Hepatocyte (in vitro differentiated cells): ENCODE data around the gene TBXAS1. TPM values are rescaled to one million over a fixed set of nuclear protein-coding genes. Genes with fewer than 3 reads are reported as not detected.

ENCODE experiments used
- DNase-seq: peaks from one replicate; pipeline ENCODE4 v3.0.0-alpha.2; 2016; ENCODE audit warnings: low spot score
- H2AFZ ChIP-seq: fragments of 200-600 bp; sonication (generic); 2 replicates; pipeline ENCODE4 v1.6.0; 2016; ENCODE audit warnings: antibody characterized with exemption, mild to moderate bottlenecking
- H3K27ac ChIP-seq: fragments of 200-600 bp; sonication (generic); 2 replicates; pipeline ENCODE4 v1.5.1; 2016; ENCODE audit warnings: mild to moderate bottlenecking
- H3K27me3 ChIP-seq: fragments of 200-600 bp; sonication (generic); 2 replicates; pipeline ENCODE4 v1.6.1; 2016
- H3K36me3 ChIP-seq: fragments of 200-600 bp; sonication (generic); replicated peaks from 2 replicates; pipeline ENCODE4 v1.5.1; 2016; ENCODE audit warnings: low read depth; ENCODE audit not compliant: insufficient read depth
- H3K4me1 ChIP-seq: fragments of 200-600 bp; sonication (generic); 2 replicates; pipeline ENCODE4 v1.5.1; 2016; ENCODE audit warnings: mild to moderate bottlenecking, moderate library complexity; ENCODE audit not compliant: insufficient read depth
- H3K4me2 ChIP-seq: fragments of 200-600 bp; sonication (generic); 2 replicates; pipeline ENCODE4 v1.6.0; 2016
- H3K4me3 ChIP-seq: fragments of 200-600 bp; sonication (generic); 2 replicates; pipeline ENCODE4 v1.5.1; 2016; ENCODE audit warnings: mild to moderate bottlenecking
- H3K79me2 ChIP-seq: fragments of 200-600 bp; sonication (generic); 2 replicates; pipeline ENCODE4 v1.6.0; 2017; ENCODE audit warnings: mild to moderate bottlenecking
- H3K9me2 ChIP-seq: fragments of 200-600 bp; sonication (generic); replicated peaks from 2 replicates; pipeline ENCODE4 v1.6.0; 2017; ENCODE audit warnings: mild to moderate bottlenecking; ENCODE audit not compliant: insufficient read depth
- H3K9me3 ChIP-seq: fragments of 200-600 bp; sonication (generic); 2 replicates; pipeline ENCODE4 v1.5.1; 2016; ENCODE audit warnings: low read depth, mild to moderate bottlenecking
- H4K20me1 ChIP-seq: fragments of 200-600 bp; sonication (generic); 2 replicates; pipeline ENCODE4 v1.6.0; 2016; ENCODE audit warnings: mild to moderate bottlenecking; ENCODE audit not compliant: insufficient read depth, poor library complexity, severe bottlenecking
- CTCF ChIP-seq: fragments of 200-600 bp; sonication (generic); IDR thresholded peaks from 2 replicates; pipeline ENCODE4 v1.5.1; 2016; ENCODE audit warnings: antibody characterized with exemption, mild to moderate bottlenecking; ENCODE audit not compliant: poor library complexity
- EZH2 ChIP-seq: fragments of 200-600 bp; sonication (generic); IDR thresholded peaks from 2 replicates; pipeline ENCODE4 v1.6.1; 2016; ENCODE audit warnings: antibody characterized with exemption, mild to moderate bottlenecking, borderline replicate concordance
- EZH2phosphoT487 ChIP-seq: fragments of 200-600 bp; sonication (generic); IDR thresholded peaks from one replicate; pipeline ENCODE4 v1.6.1; 2018; ENCODE audit warnings: antibody characterized with exemption, mild to moderate bottlenecking, low read depth, moderate library complexity; ENCODE audit not compliant: unreplicated experiment, severe bottlenecking
- WGBS: methylation state at CpG from one replicate; pipeline ENCODE4 v1.1.6; 2016; ENCODE audit warnings: low lambda C conversion rate; ENCODE audit errors: missing lambda C conversion rate; 5-methylcytosine and 5-hydroxymethylcytosine counted together
- polyA plus RNA-seq: library from polyadenylated mRNA; unstranded; fragments of >200 nt; fragmentation: Nextera tagmentation; extraction: Ambion mirVana; gene quantifications from 2 replicates; pipeline ENCODE4 v1.2.1, GENCODE V29; 2016
- total RNA-seq: library from RNA; depleted of rRNA; stranded (reverse); fragments of >200 nt; gene quantifications from 2 replicates; pipeline ENCODE4 v1.2.3, GENCODE V29; 2014

The TBXAS1 gene
- total and polyA plus RNA-seq, 2 experiments from 2014 or later: 3.9 to 11.5 TPM

DNA sequence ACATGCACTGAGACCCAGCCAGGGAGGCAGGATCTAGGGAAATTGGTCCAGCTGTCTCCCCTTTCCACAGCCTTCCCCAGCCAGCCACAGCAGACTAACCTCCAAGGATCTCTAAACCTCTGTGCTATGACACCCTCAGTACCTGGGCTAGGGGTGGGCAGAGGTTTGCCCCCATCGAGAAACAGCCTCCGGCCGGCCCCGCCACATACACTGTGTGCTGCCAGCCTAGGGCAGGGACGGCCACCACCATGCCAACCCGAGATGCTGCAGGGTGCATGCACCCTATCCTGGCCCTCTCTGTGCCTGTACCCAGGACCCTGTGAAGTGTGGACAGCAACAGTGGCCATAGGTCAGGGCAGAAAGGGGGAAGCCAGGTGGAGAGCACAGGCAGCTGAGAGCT lies 175.6 kb downstream of the TBXAS1 start:
- H3K9me3 ChIP-seq: no peaks in the 10 kb centered on the region
- no peak overlapping the region for H3K4me2 ChIP-seq
- no peak overlapping the region for H3K4me3 ChIP-seq
- no peak for TF ChIP-seq EZH2
- no peak for TF ChIP-seq EZH2phosphoT487
- no peak for TF ChIP-seq CTCF
- 96% methylated on average over 6 of the region's 6 CpGs for WGBS
- no peaks in the 10 kb centered on the region for H3K36me3 ChIP-seq
- H4K20me1 ChIP-seq: no peaks in the 10 kb centered on the region
- H3K4me1 ChIP-seq: no peaks in the 10 kb centered on the region
- no peaks in the 10 kb centered on the region for H3K27me3 ChIP-seq
- H3K79me2 ChIP-seq: no peaks in the 10 kb centered on the region
- H3K9me2 ChIP-seq: no peaks in the 10 kb centered on the region
- no peak overlapping the region for H2AFZ ChIP-seq
- H3K27ac ChIP-seq: no peak overlapping the region
- no peak for DNase-seq

DNA sequence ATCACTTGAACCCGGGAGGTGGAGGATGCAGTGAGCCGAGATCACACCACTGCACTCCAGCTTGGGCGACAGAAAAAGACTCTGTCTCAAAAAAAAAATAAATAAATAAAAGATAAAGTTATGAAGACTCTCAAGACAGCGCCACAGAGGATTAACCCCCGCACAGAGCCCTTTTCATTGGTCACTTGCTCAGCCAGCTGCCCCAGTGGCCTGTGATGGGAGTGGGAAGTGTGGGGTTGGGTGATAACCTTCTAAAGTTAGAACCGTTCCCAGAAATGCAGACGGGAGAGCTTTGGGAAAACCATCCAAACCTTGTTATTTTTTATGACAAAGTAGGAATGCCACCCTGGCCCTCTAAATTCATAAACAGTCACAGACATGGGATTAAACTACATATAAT lies 176.3 kb downstream of the TBXAS1 start:
- Histone ChIP-seq H2AFZ (no peak overlapping the region), H3K4me1 (no peaks in the 10 kb centered on the region), H3K36me3 (no peaks in the 10 kb centered on the region), H4K20me1 (no peaks in the 10 kb centered on the region), H3K79me2 (no peaks in the 10 kb centered on the region), H3K27ac (no peak overlapping the region), H3K9me2 (no peaks in the 10 kb centered on the region), H3K27me3 (no peaks in the 10 kb centered on the region), H3K4me2 (no peak overlapping the region), H3K9me3 (no peaks in the 10 kb centered on the region), H3K4me3 (no peak overlapping the region)
- no peak for TF ChIP-seq EZH2phosphoT487
- TF ChIP-seq CTCF: no peak
- WGBS: 84% methylated on average over 7 of the region's 7 CpGs
- DNase-seq: no peak

DNA sequence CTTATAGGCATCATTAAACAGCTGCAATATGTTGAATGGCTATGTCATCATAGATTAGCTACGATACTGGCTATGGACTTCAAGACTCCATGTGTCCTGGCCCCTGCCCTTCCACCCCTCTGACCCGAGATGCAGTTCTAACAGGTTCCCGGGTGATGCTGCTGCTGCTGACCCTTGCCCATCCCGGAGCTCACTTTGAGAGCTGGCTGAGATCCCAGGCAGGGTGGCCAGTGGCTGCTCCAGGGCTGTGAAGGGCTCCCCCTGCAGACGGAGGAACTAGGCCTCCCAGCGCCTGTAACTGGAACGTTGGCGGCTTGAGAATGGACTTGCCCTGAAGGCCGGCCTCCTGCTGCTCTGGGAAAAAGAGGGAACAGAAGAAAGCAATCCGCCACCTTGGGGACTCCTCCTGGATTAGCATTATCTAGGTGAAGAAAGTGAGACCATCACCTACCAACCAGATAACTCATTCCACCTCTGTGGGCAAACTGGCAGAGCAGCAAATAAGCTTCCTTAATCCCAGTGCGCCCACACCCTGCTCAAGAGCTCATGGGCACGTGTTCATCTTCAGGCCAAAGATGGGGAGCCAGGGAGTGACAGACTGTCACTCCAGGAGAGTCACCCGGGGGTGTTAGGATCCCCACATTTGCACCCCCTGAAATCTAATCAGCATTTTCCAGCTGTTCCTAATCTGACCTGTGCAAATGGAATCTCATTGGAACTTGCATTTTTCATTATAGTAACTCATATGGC lies 176.9 kb downstream of the TBXAS1 start:
- H3K36me3 ChIP-seq: no peaks in the 10 kb centered on the region
- no peaks in the 10 kb centered on the region for H3K9me2 ChIP-seq
- H3K27me3 ChIP-seq: no peaks in the 10 kb centered on the region
- no peak overlapping the region for H3K27ac ChIP-seq
- no peaks in the 10 kb centered on the region for H3K4me1 ChIP-seq
- DNase-seq: peak; percentile 66
- no peak overlapping the region for H3K4me2 ChIP-seq
- TF ChIP-seq EZH2 (no peak), CTCF (peak; percentile 40)
- no peak overlapping the region for H2AFZ ChIP-seq
- H3K9me3 ChIP-seq: no peaks in the 10 kb centered on the region
- H3K79me2 ChIP-seq: no peaks in the 10 kb centered on the region
- H4K20me1 ChIP-seq: no peaks in the 10 kb centered on the region
- WGBS: 53% methylated on average over 13 of the region's 13 CpGs
- H3K4me3 ChIP-seq: no peak overlapping the region

GRCh38 chr7:140006600-140006999 lies 177.5 kb downstream of the TBXAS1 start:
- Histone ChIP-seq H3K79me2 (no peaks in the 10 kb centered on the region), H3K4me1 (no peaks in the 10 kb centered on the region), H3K9me3 (no peaks in the 10 kb centered on the region), H3K4me3 (no peak overlapping the region), H3K36me3 (no peaks in the 10 kb centered on the region), H3K4me2 (no peak overlapping the region), H3K9me2 (no peaks in the 10 kb centered on the region), H3K27me3 (no peaks in the 10 kb centered on the region), H4K20me1 (no peaks in the 10 kb centered on the region), H3K27ac (no peak overlapping the region), H2AFZ (no peak overlapping the region)
- TF ChIP-seq EZH2phosphoT487 (no peak), CTCF (no peak), EZH2 (no peak)
- 98% methylated on average over 10 of the region's 10 CpGs for WGBS
- DNase-seq: no peak
